Activated naive CD8-positive, alpha-beta T cell treated with anti-CD3 and anti-CD28 coated beads, Interleukin-2, amount 10 ng/mL, durations not matched to agents 7 days and 5 days (primary cell): Measurements from ENCODE around the gene MPPED1. TPM values are rescaled to one million over a fixed set of nuclear protein-coding genes. Genes with fewer than 3 reads are reported as not detected.
A peak's percentile ranks its signal among the peaks of the same experiment; 100 is the strongest.

Experiments
- ATAC-seq: fragments of 150-1000 bp; cut with Tn5 transposase; one replicate; pipeline ENCODE4 v1.10.0; 2021; ENCODE audit warnings: low read depth, moderate library complexity
- POLR2A ChIA-PET: fragments of 350-600 bp; sonication (Branson Sonifier 250); formaldehyde crosslinking; loops from one replicate; lab custom pipeline; 2021; ENCODE audit warnings: antibody characterized with exemption; lab: Charles Lee
- DNase-seq: peaks from one replicate; pipeline ENCODE4 v3.0.0; 2021
- H3K27ac Mint-ChIP-seq: one replicate; pipeline ENCODE4 v1.8.0; 2022; ENCODE audit warnings: mild to moderate bottlenecking, mixed read lengths
- H3K27me3 Mint-ChIP-seq: one replicate; pipeline ENCODE4 v1.8.0; 2022; ENCODE audit warnings: mild to moderate bottlenecking, moderate library complexity, mixed read lengths
- H3K36me3 Mint-ChIP-seq: one replicate; pipeline ENCODE4 v1.8.0; 2021; ENCODE audit warnings: mild to moderate bottlenecking, mixed read lengths
- H3K4me1 Mint-ChIP-seq: one replicate; pipeline ENCODE4 v1.8.0; 2021; ENCODE audit warnings: mixed read lengths
- H3K4me3 Mint-ChIP-seq: one replicate; pipeline ENCODE4 v1.8.0; 2022; ENCODE audit warnings: mild to moderate bottlenecking, moderate library complexity, mixed read lengths
- H3K9me3 Mint-ChIP-seq: one replicate; pipeline ENCODE4 v1.8.0; 2021; ENCODE audit warnings: mixed read lengths
- total RNA-seq, 2 experiments: library from RNA; stranded (reverse); gene quantifications; one replicate each; pipeline ENCODE4 v1.2.3, GENCODE V29; 2021

The MPPED1 gene
- total RNA-seq, 2 experiments from 2014 or later: not detected

DNA sequence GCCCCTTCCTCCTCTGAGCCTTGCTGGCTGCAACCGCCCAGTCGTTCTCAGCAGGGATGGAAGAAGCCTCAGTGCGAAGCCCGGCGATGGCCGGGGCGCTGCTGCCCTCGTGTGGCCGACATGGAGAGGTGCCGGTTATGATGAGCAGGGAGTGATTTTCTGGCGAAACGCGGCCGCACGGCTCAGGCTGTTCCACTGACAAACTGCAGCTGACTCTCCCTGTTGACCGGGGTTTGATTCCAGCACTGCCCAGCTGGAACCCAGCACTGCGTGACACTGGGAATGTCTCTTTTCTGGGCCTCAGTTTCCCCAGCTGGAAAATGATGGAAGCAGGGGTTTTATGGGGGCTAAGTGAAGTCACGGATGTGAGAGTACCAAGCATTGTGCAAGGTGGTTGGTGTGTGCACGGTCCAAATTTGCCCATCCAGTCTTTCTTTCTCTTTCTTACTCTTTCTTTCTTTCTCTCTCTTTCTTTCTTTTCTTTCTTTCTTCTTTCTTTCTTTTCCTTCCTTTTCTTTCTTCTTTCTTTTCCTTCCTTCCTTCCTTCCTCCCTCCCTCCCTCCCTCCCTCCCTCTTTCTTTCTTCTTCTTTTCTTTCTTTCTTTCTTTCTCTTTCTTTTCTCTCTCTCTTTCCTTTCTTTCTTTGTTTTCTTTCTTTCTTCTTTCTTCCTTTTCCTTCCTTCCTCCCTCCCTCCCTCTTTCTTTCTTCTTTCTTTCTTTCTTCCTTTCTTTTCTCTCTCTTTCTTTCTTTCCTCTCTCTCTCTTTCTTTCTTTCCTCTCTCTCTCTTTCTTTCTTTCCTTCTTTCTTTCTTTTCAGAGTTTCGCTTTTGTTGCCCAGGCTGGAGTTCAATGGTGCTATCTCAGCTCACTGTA lies 25.8 kb upstream of the MPPED1 start:
- DNase-seq (peak; percentile 85), ATAC-seq (peak; percentile 85)
- Mint-ChIP-seq H3K9me3 (no peaks in the 10 kb centered on the region), H3K36me3 (no peaks in the 10 kb centered on the region), H3K4me1 (peaks cover 8% of the 10 kb centered on the region), H3K4me3 (no peak overlapping the region), H3K27ac (no peak overlapping the region), H3K27me3 (peaks cover 34% of the 10 kb centered on the region)
- POLR2A ChIA-PET: no interaction called here

DNA sequence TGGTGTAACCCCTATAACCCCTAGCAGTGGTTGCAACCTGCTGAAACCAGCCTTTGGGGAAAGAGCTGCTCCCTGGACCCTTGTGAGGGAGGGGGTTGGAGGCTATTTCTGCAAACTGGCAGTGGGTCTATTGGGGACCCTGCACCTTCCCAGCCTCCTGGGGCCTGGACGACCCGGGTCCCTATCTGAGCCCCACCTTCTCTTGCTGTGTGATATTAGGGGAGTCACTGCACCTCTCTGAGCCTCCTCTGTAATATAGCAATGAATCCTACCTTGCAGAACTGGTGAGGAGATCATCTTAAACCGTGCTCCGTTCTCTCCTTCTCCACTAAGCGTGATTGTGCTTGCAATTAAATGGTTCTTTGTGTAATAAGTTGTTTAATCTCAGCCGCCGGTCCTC lies 24.0 kb upstream of the MPPED1 start:
- Mint-ChIP-seq H3K4me3 (no peak overlapping the region), H3K27ac (no peak overlapping the region), H3K27me3 (peaks cover 22% of the 10 kb centered on the region), H3K4me1 (peaks cover 1% of the 10 kb centered on the region), H3K36me3 (no peaks in the 10 kb centered on the region), H3K9me3 (no peaks in the 10 kb centered on the region)
- POLR2A ChIA-PET: no interaction called here
- no peak for ATAC-seq
- DNase-seq: no peak

DNA sequence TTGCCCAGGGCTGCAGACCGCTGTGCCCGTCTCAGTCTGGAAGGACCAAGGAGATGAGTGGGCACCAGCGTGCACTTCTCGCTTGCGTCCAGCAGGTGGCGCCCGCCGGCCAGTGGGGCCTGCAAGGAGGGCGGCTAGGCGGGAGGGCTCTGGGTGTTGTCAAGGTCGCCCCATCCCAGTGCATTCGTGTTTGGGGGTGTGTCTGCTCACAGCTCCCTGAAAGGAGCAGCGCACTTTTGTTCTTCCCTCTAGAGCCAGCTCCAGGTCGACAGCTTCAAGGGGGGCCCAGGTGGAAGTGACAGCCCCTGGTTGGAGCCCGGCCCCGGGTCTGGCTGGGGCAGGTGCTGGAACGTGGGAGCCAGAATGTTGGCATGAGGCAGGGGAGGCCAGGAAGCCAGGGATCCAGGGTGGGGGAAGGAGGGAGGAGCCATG lies 23.4 kb upstream of the MPPED1 start:
- peaks cover 1% of the 10 kb centered on the region for H3K4me1 Mint-ChIP-seq
- no peaks in the 10 kb centered on the region for H3K9me3 Mint-ChIP-seq
- peak; percentile 64 for ATAC-seq
- H3K27ac Mint-ChIP-seq: no peak overlapping the region
- POLR2A ChIA-PET: no interaction called here
- DNase-seq: peak; percentile 85
- H3K27me3 Mint-ChIP-seq: peaks cover 18% of the 10 kb centered on the region
- H3K4me3 Mint-ChIP-seq: no peak overlapping the region
- H3K36me3 Mint-ChIP-seq: no peaks in the 10 kb centered on the region

DNA sequence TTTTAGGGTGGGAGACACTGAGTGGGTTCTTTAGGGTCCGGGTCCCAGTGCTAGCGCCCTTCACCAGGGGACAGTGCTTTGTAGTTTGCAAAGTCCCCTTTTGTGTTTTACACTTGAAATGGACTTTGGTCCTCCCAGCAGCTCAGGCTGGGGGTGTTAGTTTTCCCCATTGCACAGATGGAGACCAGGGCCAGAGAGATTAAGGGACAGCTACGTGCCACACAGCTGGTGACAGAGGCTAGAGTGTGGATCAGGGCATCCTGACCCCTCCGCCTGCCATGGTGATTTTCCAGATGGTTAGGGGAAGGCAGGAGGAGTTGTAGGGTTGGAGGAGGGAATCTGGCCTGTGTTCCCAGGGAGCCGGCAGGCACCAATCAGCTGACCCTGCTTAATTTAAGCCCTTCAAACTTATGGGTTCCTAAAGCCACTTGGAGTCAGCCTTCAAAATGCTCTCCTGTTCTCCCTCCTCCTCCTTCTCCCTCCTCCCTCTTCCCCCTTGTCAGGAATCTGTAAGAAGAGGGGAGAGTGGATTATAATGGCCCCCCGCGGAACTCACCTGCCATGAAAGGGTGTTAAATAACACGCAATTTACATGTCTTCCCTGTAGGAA lies 22.5 kb upstream of the MPPED1 start:
- Mint-ChIP-seq H3K4me1 (peaks cover 1% of the 10 kb centered on the region), H3K9me3 (no peaks in the 10 kb centered on the region), H3K27me3 (peaks cover 18% of the 10 kb centered on the region), H3K4me3 (no peak overlapping the region), H3K27ac (no peak overlapping the region), H3K36me3 (no peaks in the 10 kb centered on the region)
- no peak for ATAC-seq
- DNase-seq: no peak
- POLR2A ChIA-PET: no interaction called here

DNA sequence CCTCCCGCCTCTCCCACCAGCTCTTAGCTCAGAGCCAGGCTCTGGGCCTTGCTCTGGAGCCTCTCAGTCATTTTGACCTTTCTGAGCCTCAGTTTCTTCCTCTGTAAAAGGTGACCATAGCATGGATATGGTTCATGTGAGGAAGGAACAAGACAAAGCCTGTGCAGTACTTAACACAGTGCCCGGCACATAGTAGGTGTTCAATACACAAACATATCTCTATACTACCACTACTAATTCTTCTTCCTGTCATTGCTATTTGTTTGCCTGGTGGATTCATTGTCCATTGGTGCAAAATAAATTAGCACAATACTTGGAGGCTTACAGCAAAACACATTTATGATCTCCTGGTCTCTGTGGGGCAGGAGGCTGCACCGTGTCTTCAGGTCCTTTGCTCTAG lies 21.6 kb upstream of the MPPED1 start:
- Mint-ChIP-seq H3K4me3 (no peak overlapping the region), H3K27me3 (peaks cover 18% of the 10 kb centered on the region)

DNA sequence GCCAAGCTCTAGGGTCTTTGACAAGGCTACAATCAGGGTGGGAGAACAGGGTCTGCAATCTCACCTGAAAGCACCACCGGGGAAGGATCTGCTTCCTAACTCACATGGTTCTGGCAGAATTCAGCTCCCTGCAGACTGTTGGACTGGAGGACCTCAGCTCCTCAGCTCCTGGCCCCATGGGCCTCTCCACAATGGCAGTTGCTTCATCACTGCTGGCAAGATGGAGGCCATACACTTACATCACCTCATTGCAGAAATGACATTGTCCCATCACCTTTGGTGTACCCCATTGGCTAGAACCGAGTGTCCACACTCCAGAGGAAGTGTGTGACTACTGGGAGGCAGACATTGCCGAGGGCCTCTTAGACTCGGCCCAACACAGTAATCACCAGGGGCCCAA lies 20.9 kb upstream of the MPPED1 start:
- no peak overlapping the region for H3K4me3 Mint-ChIP-seq
- POLR2A ChIA-PET: no interaction called here
- H3K9me3 Mint-ChIP-seq: no peaks in the 10 kb centered on the region
- ATAC-seq (no peak), DNase-seq (no peak)
- no peak overlapping the region for H3K27ac Mint-ChIP-seq
- H3K36me3 Mint-ChIP-seq: no peaks in the 10 kb centered on the region
- peaks cover 16% of the 10 kb centered on the region for H3K27me3 Mint-ChIP-seq
- peaks cover 1% of the 10 kb centered on the region for H3K4me1 Mint-ChIP-seq

More for the DNA sequence above, 21.6 kb upstream of the MPPED1 start:
- Mint-ChIP-seq H3K9me3 (no peaks in the 10 kb centered on the region), H3K36me3 (no peaks in the 10 kb centered on the region), H3K4me1 (peaks cover 1% of the 10 kb centered on the region), H3K27ac (no peak overlapping the region)
- POLR2A ChIA-PET: no interaction called here
- DNase-seq: no peak
- ATAC-seq: no peak

DNA sequence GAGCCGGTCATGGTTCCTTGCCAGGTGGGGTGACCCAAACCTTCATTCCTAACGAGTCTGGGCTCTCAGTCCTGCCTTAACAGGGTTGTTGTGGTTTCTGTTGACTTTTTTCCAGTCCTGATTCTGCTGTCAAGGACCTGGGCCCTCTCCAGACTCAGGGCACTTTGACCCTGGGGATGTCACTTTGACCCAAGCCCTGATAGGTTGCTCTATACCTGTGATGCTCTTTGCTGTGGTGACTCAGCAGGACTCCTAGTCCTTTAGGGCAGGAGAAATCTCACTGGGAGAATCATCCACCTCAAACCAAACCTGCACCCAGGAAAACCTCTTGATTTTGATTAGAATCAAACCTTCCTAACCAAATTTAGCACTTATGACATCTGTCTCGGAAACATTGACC lies 20.5 kb upstream of the MPPED1 start:
- H3K4me1 Mint-ChIP-seq: no peaks in the 10 kb centered on the region
- H3K4me3 Mint-ChIP-seq: no peak overlapping the region
- no peak for DNase-seq
- peaks cover 12% of the 10 kb centered on the region for H3K27me3 Mint-ChIP-seq
- H3K36me3 Mint-ChIP-seq: no peaks in the 10 kb centered on the region
- POLR2A ChIA-PET: no interaction called here
- H3K27ac Mint-ChIP-seq: no peak overlapping the region
- no peak for ATAC-seq
- no peaks in the 10 kb centered on the region for H3K9me3 Mint-ChIP-seq

DNA sequence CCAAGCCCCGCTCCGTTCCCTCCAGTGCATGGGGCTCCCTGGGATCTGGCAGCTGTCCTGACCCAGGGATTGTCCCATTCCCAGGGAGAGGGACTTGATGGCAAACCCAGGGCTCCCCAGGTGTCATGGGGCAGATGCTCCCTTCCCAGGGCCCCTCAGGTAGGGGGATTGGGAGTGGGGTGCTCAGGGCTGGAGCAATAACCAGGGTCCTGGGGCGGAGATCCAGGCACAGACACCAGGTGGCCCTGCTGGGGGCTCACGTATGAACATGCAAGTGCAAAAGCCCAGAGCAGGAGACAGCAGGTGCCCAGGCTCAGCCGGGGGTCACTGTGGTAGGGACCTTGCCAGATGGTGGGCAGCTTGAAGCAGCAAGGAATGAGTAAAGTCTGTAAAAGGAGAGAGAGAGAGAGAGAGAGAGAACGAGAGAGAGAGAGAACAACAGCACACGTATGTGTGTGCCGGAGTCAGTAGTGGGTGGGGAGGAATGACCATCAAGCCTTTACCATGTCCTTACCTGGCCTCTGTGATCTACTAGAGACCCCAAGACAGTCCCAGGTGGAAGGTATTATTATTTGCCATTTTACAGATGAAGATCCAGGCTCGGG lies 19.3 kb upstream of the MPPED1 start:
- no peak overlapping the region for H3K4me3 Mint-ChIP-seq
- no peaks in the 10 kb centered on the region for H3K4me1 Mint-ChIP-seq
- ATAC-seq: no peak
- no peak for DNase-seq
- H3K9me3 Mint-ChIP-seq: no peaks in the 10 kb centered on the region
- H3K27ac Mint-ChIP-seq: no peak overlapping the region
- POLR2A ChIA-PET: no interaction called here
- no peaks in the 10 kb centered on the region for H3K36me3 Mint-ChIP-seq
- H3K27me3 Mint-ChIP-seq: peaks cover 6% of the 10 kb centered on the region

DNA sequence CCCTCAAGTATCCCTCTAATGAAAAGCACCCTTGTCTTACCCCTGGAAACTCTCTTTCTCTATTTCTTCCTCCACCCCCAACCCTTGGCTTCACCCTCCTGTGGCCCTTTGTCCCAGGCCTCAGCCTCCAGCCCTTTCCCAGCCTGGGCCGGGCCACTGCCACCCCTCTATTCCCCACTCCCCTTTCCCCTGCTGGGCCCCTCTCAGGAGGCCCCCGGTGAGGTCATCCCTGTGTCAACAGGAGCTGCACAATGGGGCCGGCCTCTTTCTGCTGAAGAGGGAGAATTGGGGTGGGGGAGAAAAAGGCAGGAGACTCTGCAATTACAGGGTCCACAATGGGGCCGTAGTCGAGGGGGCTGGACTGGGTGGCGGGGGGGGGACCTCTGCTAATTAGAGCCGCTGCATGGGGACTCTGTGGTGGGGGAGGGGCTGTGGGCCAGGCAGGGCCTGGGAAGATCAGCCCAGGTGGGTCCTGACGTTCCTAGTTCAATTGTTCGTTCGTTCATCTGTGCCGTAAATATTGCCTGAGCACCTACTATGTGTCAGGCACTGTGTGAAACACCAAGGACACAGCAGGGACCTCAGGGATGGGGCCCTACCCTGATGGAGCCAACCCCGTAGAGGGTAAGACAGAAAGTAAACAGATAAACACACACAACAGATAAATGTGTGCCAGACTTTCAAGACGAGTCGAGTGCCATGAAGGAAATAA lies 18.5 kb upstream of the MPPED1 start:
- ATAC-seq: no peak
- Mint-ChIP-seq H3K4me1 (no peaks in the 10 kb centered on the region), H3K27me3 (peaks cover 2% of the 10 kb centered on the region), H3K36me3 (no peaks in the 10 kb centered on the region), H3K9me3 (no peaks in the 10 kb centered on the region), H3K4me3 (no peak overlapping the region), H3K27ac (no peak overlapping the region)
- no peak for DNase-seq
- POLR2A ChIA-PET: no interaction called here

DNA sequence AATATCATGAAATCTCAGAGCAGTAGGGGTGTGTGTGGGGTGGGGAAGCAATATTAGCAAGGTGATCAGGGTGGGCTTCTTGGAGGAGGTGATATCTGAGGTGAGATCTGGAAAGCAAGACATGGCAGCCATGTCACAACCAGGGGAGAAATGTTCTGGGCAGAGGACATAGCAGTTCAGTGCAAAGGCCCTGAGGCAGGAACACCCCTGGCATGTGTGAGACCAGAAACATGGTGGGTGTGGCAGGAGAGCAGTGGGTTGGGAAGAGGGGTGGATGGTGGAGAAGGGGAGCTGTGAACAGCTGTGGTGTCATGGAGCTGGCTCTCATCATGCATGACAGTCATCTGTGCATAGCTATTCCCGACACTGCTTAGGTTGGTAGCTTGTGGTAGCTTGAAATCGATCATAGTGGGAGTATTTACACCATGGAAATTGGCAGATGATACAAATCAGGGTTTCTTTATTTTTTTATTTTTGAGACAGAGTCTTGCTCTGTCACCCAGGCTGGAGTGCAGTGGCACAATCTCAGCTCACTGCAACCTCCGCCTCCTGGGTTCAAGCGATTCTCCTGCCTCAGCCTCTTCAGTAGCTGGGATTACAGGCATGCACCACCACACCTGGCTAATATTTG lies 17.9 kb upstream of the MPPED1 start:
- DNase-seq: no peak
- Mint-ChIP-seq H3K27ac (no peak overlapping the region), H3K4me1 (no peaks in the 10 kb centered on the region), H3K9me3 (no peaks in the 10 kb centered on the region), H3K36me3 (no peaks in the 10 kb centered on the region), H3K4me3 (no peak overlapping the region), H3K27me3 (no peaks in the 10 kb centered on the region)
- ATAC-seq: no peak
- POLR2A ChIA-PET: no interaction called here

DNA sequence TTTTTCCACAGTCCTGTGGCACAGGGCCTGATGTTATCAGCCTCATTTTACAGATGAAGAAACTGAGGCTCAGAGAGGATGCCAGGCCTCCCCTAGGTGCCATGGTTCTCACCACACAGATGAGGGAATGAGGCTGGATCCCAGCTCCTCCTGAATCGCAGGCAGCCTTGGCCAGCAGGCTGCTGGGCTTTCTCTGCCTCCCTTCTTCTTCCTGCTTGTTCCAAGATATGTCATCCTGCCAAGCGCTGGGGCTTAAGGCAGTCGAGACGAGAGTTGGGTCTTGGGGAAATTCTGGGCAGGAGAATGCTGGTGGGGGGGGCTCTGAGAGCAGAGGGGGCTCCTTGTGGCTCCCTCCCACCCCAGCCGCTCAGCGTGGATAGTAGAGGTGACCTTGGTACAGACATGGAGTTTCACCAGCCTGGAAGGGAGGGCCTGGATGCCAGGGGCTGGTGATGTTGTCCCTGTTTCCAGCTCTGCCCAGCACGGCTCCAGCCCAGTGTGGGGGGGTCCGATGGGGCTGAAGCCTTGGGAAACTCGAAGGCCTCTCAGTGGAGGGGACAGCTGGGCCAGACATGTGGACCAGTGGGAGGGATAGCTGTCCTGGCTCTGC lies 16.6 kb upstream of the MPPED1 start:
- DNase-seq (no peak), ATAC-seq (no peak)
- POLR2A ChIA-PET: no interaction called here
- Mint-ChIP-seq H3K27me3 (no peaks in the 10 kb centered on the region), H3K4me1 (no peaks in the 10 kb centered on the region), H3K4me3 (no peak overlapping the region), H3K27ac (no peak overlapping the region), H3K36me3 (no peaks in the 10 kb centered on the region), H3K9me3 (no peaks in the 10 kb centered on the region)

DNA sequence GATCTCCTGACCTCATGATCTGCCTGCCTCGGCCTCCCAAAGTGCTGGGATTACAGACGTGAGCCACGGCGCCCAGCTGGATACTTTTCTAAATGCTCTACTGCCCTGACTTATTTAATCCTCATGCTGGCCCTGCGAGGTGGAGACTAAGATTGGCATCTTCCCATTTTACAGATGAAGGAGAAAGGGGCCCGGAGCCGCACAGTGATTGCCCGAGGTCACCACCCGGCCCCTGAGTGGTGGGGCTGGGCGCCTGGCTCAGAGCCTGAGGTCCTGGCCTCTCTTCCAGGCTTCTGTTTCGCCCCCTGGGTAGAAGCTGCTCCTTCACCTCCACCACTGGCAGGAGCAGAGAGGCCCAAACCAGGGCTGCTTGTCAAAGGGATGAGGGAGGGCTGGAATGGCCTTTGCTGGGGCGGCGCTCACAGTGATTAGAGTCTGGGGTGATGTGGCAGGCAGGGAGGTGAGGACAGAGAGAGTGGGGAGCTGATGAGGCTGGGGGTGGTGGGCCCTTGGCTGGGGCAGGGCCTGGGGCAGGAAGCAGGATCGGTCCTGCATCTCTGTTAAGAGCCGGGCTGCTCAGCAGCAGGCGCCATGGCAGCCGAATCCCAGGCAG lies 15.4 kb upstream of the MPPED1 start:
- Mint-ChIP-seq H3K4me3 (no peak overlapping the region), H3K9me3 (no peaks in the 10 kb centered on the region), H3K27me3 (no peaks in the 10 kb centered on the region), H3K36me3 (no peaks in the 10 kb centered on the region), H3K27ac (no peak overlapping the region), H3K4me1 (no peaks in the 10 kb centered on the region)
- POLR2A ChIA-PET: no interaction called here
- DNase-seq (no peak), ATAC-seq (no peak)
